ENCODE results near the gene LRSAM1. TPM values are rescaled to one million over a fixed set of nuclear protein-coding genes. Genes with fewer than 3 reads are reported as not detected.

LRSAM1 gene
- total and polyA plus RNA-seq, 4 donors = 6.6 to 9.7 (median 7.1) TPM

DNA sequence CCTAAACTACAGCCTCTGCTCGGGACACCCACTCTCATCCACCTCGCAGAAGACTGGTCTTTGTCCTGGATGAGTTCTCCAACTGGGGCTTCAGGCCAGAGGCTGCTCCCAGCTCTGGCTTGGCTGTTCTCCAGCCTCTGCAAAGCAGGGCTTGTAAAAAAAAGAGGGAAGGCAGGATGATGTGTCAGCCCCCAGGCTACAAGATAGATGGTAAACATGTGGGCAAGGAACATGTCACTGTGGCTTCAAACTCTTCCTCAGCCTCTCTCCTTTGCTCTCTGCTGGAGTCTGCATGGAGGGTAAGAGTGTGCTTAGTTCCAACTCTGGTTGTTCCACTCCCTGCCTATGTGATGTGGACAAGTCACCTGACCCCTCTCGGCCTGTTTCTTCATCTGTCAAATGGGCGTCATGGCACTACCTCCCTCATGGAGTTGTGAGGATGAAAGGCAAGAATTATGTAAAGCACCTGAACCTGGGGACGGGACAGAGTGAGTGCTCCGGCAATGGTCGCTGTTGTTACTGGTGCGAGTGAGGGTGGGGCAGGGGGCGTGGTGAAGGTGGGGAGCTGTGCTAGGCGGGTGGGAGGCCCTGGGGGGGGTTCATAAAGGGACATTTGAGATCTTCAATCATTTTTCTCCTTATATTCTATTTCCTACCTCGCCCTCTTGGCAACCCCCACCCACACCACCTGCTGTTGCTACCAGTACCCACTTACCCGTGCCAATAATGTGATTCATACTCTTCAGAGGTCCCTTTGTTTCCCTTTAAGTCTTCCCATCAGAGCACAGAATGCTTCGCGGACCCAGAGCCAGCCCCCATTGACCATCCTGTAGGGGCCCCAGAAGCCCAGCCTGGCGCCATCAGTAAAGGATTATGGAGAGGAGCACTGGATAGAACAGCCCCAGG, 33.9 kb upstream of the LRSAM1 start:
- Histone ChIP-seq H3K9ac (ENCODE audit: low read depth in 1 of 2, low read length in 2 of 2) (no peak overlapping the region), H3K27me3 (ENCODE audit: control insufficient read depth in 4 of 4, insufficient read depth in 4 of 4, low read length in 3 of 4) (no peaks in the 10 kb centered on the region), H3K4me1 (ENCODE audit: control insufficient read depth in 4 of 4, insufficient read depth in 4 of 4, low read length in 3 of 4) (peaks cover 2 to 16% (median 10%) of the 10 kb centered on the region in 4 donors), H3K9me3 (ENCODE audit: control insufficient read depth in 4 of 4, low read length in 3 of 4) (no peaks in the 10 kb centered on the region), H3K27ac (ENCODE audit: low read depth in 1 of 2, low read length in 2 of 2) (no peak overlapping the region), H3K4me3 (ENCODE audit: low read depth in 1 of 3, low read length in 3 of 3) (no peak overlapping the region), H3K36me3 (ENCODE audit: control insufficient read depth in 4 of 4, insufficient read depth in 3 of 4, low read depth in 1 of 4, low read length in 3 of 4) (no peaks in the 10 kb centered on the region)
- TF ChIP-seq HNF4A (conservative IDR thresholded peaks at IDR 0.05) (no peak), JUND (IDR thresholded peaks at IDR 0.05) (no peak), EGR1 (IDR thresholded peaks at IDR 0.05; ENCODE audit: low read depth in 2 of 2) (no peak), GABPA (IDR thresholded peaks at IDR 0.05 in 1 of 2, conservative IDR thresholded peaks at IDR 0.05 in 1 of 2) (no peak), RXRA (IDR thresholded peaks at IDR 0.05) (no peak), FOXA2 (IDR thresholded peaks at IDR 0.05) (no peak), NR2F2 (IDR thresholded peaks at IDR 0.05) (no peak), YY1 (IDR thresholded peaks at IDR 0.05) (no peak), RAD21 (IDR thresholded peaks at IDR 0.05) (no peak), TAF1 (conservative IDR thresholded peaks at IDR 0.05) (no peak), FOXA1 (IDR thresholded peaks at IDR 0.05) (no peak), HNF4G (IDR thresholded peaks at IDR 0.05) (no peak), SP1 (IDR thresholded peaks at IDR 0.05) (no peak)
- TF ChIP-seq, protein P1, sequence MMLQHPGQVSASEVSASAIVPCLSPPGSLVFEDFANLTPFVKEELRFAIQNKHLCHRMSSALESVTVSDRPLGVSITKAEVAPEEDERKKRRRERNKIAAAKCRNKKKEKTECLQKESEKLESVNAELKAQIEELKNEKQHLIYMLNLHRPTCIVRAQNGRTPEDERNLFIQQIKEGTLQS (IDR thresholded peaks at IDR 0.05) = no peak
- TF ChIP-seq, protein P2, sequence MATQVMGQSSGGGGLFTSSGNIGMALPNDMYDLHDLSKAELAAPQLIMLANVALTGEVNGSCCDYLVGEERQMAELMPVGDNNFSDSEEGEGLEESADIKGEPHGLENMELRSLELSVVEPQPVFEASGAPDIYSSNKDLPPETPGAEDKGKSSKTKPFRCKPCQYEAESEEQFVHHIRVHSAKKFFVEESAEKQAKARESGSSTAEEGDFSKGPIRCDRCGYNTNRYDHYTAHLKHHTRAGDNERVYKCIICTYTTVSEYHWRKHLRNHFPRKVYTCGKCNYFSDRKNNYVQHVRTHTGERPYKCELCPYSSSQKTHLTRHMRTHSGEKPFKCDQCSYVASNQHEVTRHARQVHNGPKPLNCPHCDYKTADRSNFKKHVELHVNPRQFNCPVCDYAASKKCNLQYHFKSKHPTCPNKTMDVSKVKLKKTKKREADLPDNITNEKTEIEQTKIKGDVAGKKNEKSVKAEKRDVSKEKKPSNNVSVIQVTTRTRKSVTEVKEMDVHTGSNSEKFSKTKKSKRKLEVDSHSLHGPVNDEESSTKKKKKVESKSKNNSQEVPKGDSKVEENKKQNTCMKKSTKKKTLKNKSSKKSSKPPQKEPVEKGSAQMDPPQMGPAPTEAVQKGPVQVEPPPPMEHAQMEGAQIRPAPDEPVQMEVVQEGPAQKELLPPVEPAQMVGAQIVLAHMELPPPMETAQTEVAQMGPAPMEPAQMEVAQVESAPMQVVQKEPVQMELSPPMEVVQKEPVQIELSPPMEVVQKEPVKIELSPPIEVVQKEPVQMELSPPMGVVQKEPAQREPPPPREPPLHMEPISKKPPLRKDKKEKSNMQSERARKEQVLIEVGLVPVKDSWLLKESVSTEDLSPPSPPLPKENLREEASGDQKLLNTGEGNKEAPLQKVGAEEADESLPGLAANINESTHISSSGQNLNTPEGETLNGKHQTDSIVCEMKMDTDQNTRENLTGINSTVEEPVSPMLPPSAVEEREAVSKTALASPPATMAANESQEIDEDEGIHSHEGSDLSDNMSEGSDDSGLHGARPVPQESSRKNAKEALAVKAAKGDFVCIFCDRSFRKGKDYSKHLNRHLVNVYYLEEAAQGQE (IDR thresholded peaks at IDR 0.05) = no peak
- TF ChIP-seq, protein P3, sequence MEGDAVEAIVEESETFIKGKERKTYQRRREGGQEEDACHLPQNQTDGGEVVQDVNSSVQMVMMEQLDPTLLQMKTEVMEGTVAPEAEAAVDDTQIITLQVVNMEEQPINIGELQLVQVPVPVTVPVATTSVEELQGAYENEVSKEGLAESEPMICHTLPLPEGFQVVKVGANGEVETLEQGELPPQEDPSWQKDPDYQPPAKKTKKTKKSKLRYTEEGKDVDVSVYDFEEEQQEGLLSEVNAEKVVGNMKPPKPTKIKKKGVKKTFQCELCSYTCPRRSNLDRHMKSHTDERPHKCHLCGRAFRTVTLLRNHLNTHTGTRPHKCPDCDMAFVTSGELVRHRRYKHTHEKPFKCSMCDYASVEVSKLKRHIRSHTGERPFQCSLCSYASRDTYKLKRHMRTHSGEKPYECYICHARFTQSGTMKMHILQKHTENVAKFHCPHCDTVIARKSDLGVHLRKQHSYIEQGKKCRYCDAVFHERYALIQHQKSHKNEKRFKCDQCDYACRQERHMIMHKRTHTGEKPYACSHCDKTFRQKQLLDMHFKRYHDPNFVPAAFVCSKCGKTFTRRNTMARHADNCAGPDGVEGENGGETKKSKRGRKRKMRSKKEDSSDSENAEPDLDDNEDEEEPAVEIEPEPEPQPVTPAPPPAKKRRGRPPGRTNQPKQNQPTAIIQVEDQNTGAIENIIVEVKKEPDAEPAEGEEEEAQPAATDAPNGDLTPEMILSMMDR (IDR thresholded peaks at IDR 0.05; ENCODE audit: low read depth, low read length, missing input control) = no peak
- TF ChIP-seq, protein P4, sequence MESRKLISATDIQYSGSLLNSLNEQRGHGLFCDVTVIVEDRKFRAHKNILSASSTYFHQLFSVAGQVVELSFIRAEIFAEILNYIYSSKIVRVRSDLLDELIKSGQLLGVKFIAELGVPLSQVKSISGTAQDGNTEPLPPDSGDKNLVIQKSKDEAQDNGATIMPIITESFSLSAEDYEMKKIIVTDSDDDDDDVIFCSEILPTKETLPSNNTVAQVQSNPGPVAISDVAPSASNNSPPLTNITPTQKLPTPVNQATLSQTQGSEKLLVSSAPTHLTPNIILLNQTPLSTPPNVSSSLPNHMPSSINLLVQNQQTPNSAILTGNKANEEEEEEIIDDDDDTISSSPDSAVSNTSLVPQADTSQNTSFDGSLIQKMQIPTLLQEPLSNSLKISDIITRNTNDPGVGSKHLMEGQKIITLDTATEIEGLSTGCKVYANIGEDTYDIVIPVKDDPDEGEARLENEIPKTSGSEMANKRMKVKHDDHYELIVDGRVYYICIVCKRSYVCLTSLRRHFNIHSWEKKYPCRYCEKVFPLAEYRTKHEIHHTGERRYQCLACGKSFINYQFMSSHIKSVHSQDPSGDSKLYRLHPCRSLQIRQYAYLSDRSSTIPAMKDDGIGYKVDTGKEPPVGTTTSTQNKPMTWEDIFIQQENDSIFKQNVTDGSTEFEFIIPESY (IDR thresholded peaks at IDR 0.05) = no peak
- WGBS = 81% methylated on average over 15 of the region's 15 CpGs
- DNase-seq (ENCODE audit: low spot score) = no peak

Data from liver (tissue), 9 donors.